AG09309 (cell line): ENCODE measurements around the gene GALNS.

Experiments
- DNase-seq: peaks from one replicate; pipeline ENCODE4 v3.0.0-alpha.2; 2010; ENCODE audit warnings: low read depth
- H3K4me3 ChIP-seq: 2 replicates; pipeline ENCODE4 v1.5.1; 2011; ENCODE audit warnings: mild to moderate bottlenecking, low read depth, low read length, moderate library complexity; ENCODE audit not compliant: control insufficient read depth
- TF ChIP-seq, protein P1 (sequence below): IDR thresholded peaks from 2 replicates; pipeline ENCODE4 v1.5.1; 2011; ENCODE audit warnings: mild to moderate bottlenecking, low read depth, low read length, inconsistent platforms; ENCODE audit not compliant: insufficient read depth, control insufficient read depth; ENCODE audit errors: missing control alignments

Gene GALNS

GRCh38 chr16:88769617-88770460 is 86.9 kb downstream of the GALNS start:
- no peak overlapping the region for H3K4me3 ChIP-seq
- TF ChIP-seq, protein P1, sequence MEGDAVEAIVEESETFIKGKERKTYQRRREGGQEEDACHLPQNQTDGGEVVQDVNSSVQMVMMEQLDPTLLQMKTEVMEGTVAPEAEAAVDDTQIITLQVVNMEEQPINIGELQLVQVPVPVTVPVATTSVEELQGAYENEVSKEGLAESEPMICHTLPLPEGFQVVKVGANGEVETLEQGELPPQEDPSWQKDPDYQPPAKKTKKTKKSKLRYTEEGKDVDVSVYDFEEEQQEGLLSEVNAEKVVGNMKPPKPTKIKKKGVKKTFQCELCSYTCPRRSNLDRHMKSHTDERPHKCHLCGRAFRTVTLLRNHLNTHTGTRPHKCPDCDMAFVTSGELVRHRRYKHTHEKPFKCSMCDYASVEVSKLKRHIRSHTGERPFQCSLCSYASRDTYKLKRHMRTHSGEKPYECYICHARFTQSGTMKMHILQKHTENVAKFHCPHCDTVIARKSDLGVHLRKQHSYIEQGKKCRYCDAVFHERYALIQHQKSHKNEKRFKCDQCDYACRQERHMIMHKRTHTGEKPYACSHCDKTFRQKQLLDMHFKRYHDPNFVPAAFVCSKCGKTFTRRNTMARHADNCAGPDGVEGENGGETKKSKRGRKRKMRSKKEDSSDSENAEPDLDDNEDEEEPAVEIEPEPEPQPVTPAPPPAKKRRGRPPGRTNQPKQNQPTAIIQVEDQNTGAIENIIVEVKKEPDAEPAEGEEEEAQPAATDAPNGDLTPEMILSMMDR, result no peak
- no peak for DNase-seq

DNA sequence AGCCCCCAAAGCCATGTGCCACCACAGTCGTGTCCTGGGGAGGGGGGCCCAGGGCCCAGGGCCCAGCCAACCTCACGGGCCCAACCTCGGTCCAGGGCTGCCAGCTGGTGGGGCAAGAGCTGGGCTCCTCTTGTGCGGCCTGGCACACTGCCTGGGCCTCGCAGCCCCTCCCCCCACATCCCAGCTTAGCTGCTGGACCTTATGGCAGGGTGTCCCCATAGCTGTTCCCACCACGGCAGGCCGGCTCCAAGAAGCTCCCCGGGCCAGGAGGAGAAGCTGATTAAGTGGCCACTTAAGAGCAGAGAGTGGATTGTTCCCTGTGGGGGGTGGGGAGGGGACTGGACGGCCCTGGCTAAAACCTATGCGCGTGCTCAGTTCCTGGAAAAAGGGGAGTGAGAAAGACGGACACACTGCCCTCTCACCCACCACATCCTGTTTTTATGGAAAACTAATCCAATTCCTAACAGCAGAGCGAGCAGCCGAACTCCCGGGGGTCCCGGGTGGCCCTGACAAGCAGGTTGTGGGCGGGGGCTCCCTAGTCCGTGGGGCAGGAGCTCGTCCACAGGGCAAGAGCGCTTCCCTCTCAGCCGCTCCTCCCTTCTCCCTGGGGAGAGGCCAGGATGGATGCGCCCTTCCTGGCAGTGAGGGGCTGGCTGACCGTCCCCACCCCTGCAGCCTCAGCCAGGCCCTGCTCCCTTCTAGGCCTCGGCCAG is 88.5 kb downstream of the GALNS start:
- TF ChIP-seq, protein P1, result no peak
- no peak for DNase-seq

DNA sequence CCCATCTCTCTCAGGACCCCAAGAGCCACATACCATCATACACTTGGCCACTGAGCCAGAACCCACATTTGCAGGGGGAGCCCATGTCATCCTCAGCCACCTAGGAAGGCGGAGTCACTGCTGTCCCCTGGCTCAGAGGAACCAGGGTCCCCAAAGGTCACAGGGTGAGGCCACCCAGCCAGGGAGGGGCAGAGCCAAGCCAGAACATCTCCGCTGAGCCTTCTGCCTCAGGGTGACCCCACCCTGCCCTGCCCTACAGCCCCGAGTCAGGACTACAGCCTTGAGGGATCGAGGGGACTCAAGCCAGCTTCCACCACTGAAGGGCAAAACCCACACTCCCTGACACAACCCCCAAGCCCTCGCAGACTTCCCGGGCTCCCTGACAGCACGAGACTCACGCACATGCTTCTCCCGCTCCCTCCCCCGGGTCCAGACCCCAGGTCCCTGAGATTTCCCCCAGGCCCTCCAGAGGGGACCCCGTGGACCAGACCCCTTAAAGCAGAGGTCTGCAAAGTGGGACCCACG is 89.1 kb downstream of the GALNS start:
- no peak overlapping the region for H3K4me3 ChIP-seq
- TF ChIP-seq, protein P1, result no peak
- no peak for DNase-seq

More for the DNA sequence above, 88.5 kb downstream of the GALNS start:
- no peak overlapping the region for H3K4me3 ChIP-seq

GRCh38 chr16:88766975-88767374 is 89.8 kb downstream of the GALNS start:
- H3K4me3 ChIP-seq, result no peak overlapping the region
- DNase-seq, result no peak
- TF ChIP-seq, protein P1, result no peak

DNA sequence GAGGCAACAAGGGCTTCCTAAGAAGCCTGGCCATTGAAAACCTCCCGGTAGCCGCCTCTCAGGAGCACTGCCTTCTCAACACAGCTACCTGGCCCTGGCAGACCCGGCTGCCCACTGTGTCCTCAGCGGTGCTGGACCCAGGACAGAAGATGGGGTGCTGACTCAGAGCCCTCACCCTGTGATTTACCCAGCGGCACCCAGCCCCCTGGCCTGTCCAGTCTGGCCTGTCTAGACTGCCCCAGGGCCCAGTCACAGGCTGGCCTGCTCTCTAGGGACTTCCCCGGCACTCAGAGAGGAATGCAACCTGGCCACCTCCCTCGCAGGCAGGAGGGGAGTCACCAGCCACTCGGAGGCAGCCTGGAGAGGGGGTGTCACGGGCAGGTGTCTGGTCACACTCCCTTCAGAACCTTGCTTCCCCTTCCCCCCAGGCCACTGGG is 91.8 kb downstream of the GALNS start:
- TF ChIP-seq, protein P1, result no peak
- DNase-seq, result no peak
- no peak overlapping the region for H3K4me3 ChIP-seq

- TF ChIP-seq, protein P1, result no peak
- DNase-seq, result no peak
- no peak overlapping the region for H3K4me3 ChIP-seq
These were observed 92.7 kb downstream of the GALNS start for GRCh38 chr16:88764080-88764479.
